ENCODE results near the gene TENM3. TPM values are rescaled to one million over a fixed set of nuclear protein-coding genes. Genes with fewer than 3 reads are reported as not detected.
"Not testable (repeated sequence)": the region's sequence is repeated elsewhere in the genome, so short reads cannot be mapped to it uniquely, and the experiment has no call there.

Gene TENM3
- total RNA-seq, 1 experiment from 2014 or later: 66.4 TPM

DNA sequence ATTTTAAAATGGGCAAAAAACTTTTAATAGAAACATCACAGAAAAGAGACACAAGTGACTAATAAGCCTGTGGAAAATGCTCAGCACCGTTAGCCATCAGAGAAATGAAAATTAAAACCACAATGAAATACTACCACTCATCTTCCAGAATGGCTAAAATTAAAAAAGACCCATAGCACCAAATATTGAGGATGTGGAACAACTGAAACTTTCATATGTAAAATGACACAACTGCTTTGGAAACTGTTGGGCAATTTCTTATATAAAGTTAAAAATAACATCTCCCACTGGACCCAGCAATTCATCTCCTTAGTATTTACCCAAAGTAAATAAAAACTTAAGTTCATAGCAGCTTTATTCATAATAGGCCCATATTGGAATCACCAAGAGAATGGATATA is 94.2 kb downstream of the TENM3 start:
- DNase-seq (ENCODE audit: low read depth): no peak

GRCh38 chr4:182338063-182338462 is 94.9 kb downstream of the TENM3 start:
- peak; percentile 18 for DNase-seq (ENCODE audit: low read depth)

- no peak for DNase-seq (ENCODE audit: low read depth)
Observed at GRCh38 chr4:182338746-182339145, 95.5 kb downstream of the TENM3 start.

DNA sequence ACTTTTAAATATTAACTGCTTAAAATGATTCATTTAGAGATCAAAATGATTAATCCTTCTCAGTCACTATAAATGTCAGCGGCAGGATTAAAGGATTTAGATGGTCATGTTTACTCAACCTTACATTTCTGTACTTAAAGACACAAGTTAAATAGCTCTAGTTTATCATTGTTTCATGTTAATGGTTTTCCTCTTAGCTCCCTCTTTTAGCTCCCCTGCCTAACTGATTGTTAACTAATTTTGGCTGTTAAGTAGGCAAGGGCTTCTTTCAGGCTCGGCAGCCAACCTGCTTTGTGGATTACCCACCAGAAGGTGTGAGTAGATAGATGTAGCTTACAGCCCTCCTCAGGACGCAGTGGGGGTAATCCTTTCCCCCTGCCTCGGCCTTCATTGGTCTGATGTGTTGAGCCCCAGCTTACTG is 96.0 kb downstream of the TENM3 start:
- DNase-seq (ENCODE audit: low read depth): no peak

GRCh38 chr4:182343453-182343852 is 100.3 kb downstream of the TENM3 start:
- DNase-seq (ENCODE audit: low read depth): no peak

GRCh38 chr4:182344968-182345367 is 101.8 kb downstream of the TENM3 start:
- no peak for DNase-seq (ENCODE audit: low read depth)

GRCh38 chr4:182346250-182346649 is 103.0 kb downstream of the TENM3 start:
- no peak for DNase-seq (ENCODE audit: low read depth)

GRCh38 chr4:182346675-182347375 is 103.6 kb downstream of the TENM3 start:
- no peak for DNase-seq (ENCODE audit: low read depth)

DNA sequence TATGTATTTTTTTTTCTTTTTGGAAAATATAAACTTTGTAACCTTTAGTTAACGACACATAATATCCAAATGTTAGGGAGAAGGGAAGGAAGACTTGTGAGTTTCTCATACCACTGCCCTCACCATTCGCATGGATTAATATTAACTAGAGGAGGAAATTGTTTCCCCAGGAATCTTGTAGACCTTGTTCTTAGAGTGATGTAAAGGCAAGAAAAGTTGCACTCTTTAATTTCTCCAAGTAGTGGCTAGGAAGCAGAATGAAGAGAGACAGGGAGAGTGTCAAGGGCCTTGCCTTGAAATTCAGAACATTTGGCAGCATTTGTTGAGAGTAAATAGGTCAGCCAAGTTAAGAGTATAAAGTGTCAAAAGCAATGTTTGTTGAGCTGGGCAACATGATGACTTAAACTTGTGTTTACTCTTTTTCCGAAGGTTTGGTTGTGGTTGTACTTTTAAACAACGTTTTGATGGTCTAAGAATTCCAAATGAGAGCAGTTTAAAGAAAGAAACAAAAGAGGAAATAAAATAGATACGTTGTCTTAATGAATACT is 105.7 kb downstream of the TENM3 start:
- no peak for DNase-seq (ENCODE audit: low read depth)

DNA sequence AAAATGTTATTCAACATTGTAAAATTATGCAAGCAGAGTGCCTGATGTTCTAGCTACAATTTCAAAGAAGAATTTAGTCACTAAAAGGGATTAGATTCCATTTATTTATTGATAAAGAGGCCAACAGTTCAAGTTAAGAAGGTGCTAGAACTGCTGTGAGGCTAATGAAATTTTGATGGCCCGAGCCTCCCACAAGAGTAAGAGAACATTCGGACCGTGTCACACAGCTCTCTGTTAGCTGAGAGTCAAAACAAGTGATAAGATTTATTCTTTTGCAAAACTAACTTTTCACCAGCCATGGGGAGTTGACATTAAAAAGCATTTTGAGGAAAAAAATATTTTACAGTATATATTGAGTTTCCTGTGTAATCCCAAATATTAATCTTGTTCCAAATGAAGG is 106.8 kb downstream of the TENM3 start:
- DNase-seq (ENCODE audit: low read depth): no peak

DNA sequence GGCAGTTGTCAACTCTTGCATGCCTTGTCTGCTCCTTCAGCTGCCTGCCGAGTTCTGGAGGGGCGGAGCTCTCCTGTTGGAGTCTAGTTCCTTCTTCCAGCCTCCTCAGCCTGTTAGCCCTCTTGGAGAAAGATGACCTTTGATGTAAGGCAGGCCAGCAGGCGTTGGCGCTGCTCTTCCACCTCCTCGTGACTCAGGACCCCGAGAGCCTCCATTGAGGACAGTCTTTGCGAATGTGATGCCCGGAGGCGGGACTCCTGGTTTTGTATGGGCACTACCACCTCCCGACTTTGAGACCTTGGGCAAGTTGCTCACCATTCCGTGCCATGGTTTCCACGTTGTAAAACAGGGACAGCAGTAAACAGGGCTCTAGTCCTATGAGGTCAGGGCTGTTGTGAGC is 108.3 kb downstream of the TENM3 start:
- DNase-seq (ENCODE audit: low read depth): no peak

- DNase-seq (ENCODE audit: low read depth): no peak
Observed at GRCh38 chr4:182354106-182354505, 110.9 kb downstream of the TENM3 start.

DNA sequence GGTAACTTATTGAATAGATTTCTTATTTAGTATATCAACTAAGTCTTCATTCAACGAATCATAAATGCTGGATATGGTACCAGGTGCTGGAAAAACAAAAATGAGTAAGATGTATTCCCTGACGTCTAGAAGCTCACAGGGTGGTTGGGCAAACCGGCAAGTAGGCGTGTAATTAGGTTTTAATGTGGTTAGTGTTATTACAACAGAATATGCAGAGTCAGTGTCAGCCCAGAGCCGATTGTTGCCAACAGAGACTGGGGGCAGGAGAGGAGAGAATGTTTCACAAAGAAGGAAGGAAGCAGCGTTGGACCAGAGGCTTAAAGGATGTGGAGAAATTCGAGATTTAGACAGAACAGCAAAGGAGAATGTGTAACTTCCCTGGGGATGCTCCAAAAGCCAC is 111.7 kb downstream of the TENM3 start:
- DNase-seq (ENCODE audit: low read depth): no peak

DNA sequence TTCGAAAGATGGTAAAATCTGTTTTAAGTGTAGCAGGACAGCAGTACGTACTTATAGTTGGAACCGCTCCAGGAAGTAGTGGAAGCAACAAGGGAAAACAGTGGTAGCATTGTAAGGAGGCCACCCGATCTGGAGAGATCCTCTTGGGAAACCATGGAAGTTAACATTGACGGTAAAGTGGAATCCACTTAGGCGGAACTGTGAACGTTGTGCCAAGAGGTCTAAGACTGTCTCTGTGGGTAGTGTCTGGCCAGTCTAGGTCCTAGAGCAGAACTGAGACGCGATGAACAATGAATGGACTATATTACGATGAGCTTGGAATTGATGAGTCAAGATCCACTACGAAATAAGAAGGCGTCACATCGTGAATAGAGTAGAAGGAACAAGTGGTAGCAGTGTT is 124.0 kb downstream of the TENM3 start:
- no peak for DNase-seq (ENCODE audit: low read depth)

GRCh38 chr4:182369211-182369610 is 126.0 kb downstream of the TENM3 start:
- peak; percentile 70 for DNase-seq (ENCODE audit: low read depth)

DNA sequence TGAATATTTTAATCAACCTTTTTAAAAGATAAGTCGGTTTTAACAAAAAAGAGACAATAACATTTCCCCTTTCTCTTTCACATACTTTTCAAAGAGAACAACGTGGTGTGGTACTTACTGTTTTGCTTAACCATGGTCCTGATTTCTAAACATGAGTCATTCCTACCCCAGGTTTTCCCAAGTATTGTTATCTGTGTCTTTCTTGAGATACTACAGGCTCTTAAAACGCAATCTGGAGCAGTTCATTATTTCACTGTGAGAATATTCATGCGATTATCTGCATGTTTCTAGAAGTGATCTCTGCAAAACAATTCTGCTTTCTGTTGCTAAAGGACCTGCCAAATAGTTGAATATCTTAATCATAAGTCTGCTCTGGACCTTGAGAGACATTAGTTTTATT is 127.3 kb downstream of the TENM3 start:
- DNase-seq (ENCODE audit: low read depth): no peak

DNA sequence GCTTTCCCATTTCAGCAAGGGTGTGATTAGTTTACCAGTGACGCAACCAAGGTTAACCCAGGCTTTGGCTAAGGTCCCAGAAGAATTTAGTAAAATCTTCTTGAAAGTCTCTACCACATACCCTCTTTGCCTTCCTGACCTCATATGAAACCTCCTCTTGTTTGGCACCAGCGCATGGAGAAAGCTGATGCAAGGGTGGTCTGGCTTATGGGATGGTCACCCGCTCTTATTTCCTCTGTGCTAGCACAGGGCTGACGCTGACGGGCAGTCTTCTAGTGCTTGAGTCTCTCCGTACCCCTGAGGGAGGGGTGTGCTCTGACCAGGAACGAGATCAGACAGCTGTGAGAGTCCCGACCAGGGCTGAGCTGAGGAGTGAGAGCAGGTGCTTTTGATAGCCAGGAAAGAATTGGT is 137.6 kb downstream of the TENM3 start:
- no peak for DNase-seq (ENCODE audit: low read depth)

GRCh38 chr4:182382941-182383340 is 139.7 kb downstream of the TENM3 start:
- DNase-seq (ENCODE audit: low read depth): no peak

GRCh38 chr4:182384631-182385091 is 141.5 kb downstream of the TENM3 start:
- no peak for DNase-seq (ENCODE audit: low read depth)

GRCh38 chr4:182385897-182386296 is 142.7 kb downstream of the TENM3 start:
- DNase-seq (ENCODE audit: low read depth): no peak

DNA sequence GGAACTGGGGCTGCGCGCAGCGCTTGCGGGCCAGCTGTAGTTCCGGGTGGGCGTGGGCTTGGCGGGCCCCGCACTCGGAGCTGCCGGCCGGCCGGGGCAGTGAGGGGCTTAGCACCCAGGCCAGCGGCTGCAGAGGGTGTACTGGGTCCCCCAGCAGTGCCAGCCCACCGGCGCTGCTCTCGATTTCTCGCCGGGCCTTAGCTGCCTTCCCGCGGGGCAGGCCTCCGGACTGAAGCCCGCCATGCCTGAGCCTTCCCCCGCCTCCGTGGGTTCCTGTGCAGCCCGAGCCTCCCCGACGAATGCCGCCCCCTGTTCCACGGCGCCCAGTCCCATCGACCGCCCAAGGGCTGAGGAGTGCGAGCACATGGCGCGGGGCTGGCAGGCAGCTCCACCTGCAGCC is 143.4 kb downstream of the TENM3 start:
- not testable (repeated sequence) for DNase-seq (ENCODE audit: low read depth)

- DNase-seq (ENCODE audit: low read depth): no peak
Observed at GRCh38 chr4:182391111-182391684, 148.0 kb downstream of the TENM3 start.

- no peak for DNase-seq (ENCODE audit: low read depth)
Observed at GRCh38 chr4:182394181-182394580, 151.0 kb downstream of the TENM3 start.

Data from M059J (cell line).